SH-SY5Y (cell line): ENCODE measurements around the gene MDFIC.

Experiments used
- GATA2 ChIP-seq: IDR thresholded peaks from 2 replicates; pipeline ENCODE4 v1.6.1; 2011; ENCODE audit warnings: mild to moderate bottlenecking, low read depth, low read length
- GATA3 ChIP-seq: IDR thresholded peaks from 2 replicates; pipeline ENCODE4 v1.6.1; 2011; ENCODE audit warnings: low read depth, mild to moderate bottlenecking, low read length, moderate library complexity

Gene MDFIC

DNA sequence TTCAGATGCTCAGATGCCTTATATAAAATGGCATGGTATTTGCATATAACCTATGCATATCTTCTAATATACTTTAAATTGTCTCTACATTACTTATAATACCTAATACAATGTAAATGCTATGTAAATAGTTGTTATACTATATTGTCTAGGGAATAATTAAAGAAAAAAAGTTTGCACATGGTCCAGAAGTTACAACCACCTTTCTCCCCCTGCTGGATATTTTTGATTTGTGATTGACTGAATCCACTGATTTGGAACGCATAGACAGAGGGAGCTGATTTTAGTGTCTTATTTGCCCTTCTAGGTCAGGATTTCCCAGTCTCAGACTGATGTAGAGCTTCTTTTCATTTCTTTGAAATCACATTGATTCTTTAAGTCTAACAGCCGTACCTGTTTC is 31.8 kb downstream of the MDFIC start:
- TF ChIP-seq GATA3: no peak

DNA sequence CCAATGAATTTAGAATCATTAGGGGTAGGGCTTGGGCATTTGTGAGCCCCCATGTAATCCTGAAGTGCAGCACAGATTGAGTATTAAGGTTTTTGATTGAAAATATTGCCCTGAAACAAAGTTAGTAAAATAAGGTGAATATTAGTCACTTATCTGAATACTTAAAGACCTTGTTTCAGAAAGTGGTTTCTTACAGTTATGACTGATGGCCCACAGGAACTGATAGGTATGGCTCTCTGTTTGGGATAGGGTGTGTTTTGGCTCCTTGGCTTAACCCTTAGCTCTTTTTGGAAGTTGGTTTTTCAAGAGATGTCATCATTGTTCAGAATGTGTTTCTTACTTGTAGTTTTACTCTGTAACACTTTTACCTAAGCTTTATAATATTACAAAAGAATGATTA is 34.8 kb downstream of the MDFIC start:
- no peak for TF ChIP-seq GATA2
- TF ChIP-seq GATA3: no peak

DNA sequence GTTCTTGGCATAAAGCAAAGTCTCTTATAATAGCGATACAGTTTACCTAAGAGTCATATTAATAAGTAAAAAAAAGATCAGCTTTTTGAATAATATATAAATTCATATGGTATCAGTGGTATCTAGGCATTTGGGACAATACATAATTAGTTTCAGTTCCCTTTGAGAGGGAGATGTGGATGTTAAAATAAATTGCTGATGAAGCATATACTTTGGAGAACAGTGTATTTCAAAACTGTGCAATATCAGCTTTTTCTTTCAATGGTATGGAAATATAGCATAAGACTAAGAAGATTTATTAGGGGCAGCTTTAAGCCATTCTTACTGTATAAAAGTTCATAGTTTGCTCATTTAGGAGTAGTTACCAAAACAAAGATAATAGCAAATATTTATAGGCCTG is 35.5 kb downstream of the MDFIC start:
- TF ChIP-seq GATA2 (no peak), GATA3 (no peak)

DNA sequence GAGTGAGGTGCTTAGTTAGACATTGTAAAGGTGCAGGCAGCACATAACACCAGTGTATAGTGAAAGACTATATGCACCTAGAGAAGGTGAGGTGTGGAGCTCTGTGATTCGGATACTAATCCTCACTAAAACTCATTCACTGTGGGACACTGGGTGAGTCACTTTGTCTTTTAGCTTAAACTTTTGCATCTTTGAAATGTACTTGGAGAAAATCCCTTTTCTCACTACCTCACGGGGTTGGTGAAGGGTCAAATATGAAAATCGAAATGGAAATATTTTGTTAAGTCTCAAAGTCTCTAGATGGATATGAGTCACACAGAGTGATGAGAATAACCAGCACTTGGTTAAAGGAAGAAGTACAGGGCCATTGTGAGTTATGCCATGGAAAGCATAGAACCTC is 38.0 kb downstream of the MDFIC start:
- TF ChIP-seq GATA3 (no peak), GATA2 (no peak)

DNA sequence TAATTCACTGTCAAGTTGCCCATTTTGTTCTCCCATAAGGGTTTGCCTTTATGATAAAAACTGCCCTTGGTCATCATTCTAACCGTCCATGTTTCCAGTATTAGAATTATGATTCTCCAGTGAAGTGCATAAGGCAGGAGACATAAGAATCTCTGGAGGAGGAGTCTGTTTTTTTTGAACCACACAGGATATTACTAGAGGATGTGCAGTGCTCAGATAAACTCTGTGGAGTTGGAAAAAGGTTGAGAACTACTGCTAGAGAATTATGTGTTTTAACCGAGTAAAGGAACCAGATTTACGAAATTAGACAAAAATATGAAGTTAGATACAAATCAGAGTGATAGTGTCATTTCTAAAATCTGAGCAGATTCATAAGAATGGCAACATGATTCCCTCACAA is 40.5 kb downstream of the MDFIC start:
- TF ChIP-seq GATA2: no peak

DNA sequence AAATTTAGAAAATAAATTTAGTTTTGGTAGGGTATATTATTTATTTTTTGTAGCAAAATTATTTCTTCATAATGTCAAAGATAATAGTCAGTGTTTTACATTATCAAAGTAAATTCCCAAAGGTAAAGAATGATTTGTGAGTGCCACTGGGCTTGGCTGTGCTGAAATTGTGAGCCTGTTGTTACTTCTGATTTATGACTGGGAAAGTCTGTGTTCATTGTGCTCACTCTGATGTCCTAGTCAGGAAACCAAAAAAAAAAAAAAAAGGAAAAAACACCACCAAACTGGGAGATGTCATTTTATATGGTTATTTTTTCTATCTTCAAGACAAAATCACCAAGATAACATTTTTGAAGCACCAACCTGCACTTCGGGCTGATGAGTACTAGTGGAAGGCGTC is 44.3 kb downstream of the MDFIC start:
- TF ChIP-seq GATA2 (no peak), GATA3 (no peak)

DNA sequence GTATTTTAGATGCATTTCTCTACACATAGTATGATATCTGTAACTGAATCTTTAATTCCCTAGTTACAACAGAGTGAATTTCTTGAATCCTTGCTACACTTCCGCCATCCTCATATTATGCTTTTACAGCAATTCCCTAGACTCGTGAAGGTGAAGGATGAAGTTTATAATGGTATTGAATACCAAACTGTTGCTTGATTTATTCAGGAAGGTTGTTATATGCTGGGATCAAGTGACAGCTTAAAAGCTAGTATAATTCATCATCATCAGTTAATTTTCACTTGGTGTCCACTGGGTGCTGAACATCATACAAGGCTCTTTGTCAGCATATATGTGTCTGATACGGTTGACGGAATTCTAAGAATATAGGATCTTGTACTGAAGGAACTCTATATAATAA is 47.2 kb downstream of the MDFIC start:
- TF ChIP-seq GATA3: no peak
- no peak for TF ChIP-seq GATA2

DNA sequence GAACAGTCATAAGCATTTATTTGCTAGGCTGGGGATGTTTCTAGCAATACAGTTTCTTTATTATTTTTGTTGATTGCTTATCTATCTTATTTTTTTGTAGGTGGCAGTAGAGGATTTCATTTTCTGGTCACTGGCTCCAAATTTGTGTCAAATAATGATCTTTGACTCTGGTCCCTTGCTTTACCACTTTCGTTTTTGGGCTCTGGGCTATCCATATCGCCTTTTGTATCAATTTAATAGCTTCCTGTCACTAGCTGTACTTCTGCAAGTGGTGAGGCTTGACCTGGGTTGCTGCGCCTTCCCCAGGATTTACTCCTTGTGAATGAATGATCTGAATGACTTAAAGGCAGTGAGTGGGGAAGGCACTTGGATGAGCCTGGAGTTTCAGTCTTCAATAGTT is 48.4 kb downstream of the MDFIC start:
- no peak for TF ChIP-seq GATA2

DNA sequence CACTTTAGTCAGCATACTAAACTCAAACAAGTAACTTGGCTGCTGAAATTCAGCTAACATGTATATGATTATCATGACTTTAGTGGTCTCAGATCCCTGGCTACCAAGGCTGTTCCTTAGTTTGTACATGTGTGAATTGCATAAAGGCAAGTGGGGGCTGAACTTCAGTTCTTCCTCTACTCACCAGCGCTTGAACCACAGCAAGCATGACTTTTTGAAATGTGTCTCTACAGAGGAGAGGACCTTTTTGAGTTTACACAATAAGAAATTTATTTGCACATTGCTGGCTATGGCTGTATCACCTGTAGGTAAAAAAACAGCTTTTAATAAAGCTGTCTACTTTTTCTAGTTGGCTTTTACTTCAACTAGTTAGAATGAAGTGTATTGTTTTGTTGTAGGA is 48.8 kb downstream of the MDFIC start:
- TF ChIP-seq GATA2: no peak
- no peak for TF ChIP-seq GATA3

DNA sequence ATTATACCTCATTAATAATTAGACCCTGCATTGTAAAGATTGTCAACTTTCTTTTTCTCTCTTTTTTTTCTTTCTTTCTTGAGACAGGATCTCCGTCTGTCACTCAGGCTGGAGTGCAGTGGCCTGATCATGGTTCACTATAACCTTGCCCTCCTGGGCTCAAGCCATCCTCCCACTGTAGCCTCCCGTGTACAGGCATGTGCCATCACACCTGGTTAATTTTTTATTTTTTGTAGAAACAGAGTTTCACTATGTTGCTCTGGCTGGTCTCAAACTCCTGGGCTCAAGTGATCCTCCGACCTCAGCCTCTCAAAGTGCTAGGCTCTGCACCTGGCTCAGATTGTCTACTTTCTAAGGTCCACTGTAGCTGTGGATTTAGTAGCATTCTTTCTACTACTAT is 50.7 kb downstream of the MDFIC start:
- no peak for TF ChIP-seq GATA2

DNA sequence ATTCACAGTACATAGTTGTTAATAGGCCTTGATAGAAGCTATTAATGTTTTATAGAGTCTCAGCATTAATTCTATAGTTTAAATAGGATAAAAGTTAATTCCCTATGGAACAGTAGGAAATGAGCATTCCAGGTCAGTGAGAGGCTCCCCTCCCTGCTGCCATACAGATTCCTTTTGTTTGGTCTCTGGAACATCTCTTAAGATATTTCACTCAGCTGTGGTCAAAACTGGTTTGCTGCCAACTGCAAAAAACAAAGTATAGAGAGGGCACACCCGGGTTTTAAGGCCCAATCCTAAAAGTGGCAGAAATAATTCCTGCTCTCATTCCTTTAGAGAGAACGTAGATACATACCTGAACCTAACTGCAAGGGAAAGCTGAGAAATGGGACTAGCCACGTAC is 51.3 kb downstream of the MDFIC start:
- TF ChIP-seq GATA2 (no peak), GATA3 (no peak)

DNA sequence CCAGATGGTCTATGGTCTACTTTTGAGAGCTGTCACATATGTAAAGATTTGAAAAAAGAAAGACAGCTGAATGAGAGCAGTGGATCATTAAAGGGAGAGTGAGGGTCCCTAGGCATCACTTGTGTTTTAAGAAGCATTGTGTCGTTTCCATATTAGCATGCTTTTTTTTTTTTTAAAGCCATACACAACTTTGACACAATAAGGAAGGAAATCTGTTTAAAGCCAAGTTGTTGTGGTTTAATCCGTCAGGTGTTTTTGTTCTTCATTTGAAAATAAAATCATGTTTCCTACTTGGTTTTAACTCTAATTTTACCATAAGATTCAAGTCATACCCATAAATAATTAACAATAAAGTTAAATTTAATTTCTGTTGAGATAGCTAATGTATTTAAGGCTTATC is 53.5 kb downstream of the MDFIC start:
- TF ChIP-seq GATA3 (no peak), GATA2 (no peak)

DNA sequence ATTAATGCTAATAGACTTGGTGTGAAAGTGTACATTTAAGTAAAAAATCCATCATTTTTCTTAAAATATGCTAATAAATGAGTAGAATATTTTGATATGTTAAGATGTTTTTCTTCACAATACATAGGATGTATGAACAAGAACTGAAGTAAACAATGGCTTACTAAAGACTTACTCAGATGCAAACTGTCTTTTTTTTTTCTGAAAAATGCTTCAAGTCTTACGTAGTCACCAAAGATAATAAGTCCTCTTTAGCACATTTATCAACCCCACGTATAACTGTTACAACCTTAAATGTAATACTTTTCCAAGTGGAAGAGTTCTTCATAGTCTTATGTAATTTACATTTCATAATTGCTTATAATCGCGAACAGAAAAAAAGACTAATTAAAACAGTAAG is 54.8 kb downstream of the MDFIC start:
- TF ChIP-seq GATA2 (no peak), GATA3 (no peak)

DNA sequence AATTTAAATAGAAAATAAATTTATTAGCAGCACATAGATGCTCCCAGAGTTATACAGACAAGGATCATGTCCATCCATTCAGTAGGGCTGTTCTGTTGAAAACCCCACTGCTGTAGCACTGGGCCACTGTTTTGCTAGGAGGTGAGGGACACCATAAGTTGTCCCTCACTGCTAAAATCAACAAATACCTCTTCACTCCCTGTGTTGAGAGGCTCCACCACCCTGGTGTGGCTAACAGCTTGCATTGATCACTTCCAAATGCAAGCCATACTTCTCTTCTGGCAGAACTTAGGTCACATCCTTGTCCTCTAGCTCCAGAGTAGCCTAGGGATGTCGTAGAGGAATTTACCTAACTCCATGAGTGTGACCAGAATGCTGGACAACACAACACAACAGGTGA is 55.4 kb downstream of the MDFIC start:
- TF ChIP-seq GATA3 (no peak), GATA2 (no peak)

DNA sequence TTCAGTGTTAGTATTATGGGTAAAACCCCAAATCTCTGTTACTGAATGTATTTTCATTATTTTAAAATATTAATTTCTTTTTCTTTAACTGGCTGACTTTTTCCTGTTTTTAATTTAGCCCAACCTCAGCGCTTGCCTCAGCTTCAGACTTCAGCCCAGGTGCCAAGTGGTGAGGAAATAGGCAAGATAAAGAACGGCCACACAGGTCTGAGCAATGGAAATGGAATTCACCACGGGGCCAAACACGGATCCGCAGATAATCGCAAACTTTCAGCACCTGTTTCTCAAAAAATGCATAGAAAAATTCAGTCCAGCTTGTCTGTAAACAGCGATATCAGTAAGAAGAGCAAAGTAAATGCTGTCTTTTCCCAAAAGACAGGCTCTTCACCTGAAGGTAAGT is 57.5 kb downstream of the MDFIC start:
- TF ChIP-seq GATA3 (no peak), GATA2 (no peak)

DNA sequence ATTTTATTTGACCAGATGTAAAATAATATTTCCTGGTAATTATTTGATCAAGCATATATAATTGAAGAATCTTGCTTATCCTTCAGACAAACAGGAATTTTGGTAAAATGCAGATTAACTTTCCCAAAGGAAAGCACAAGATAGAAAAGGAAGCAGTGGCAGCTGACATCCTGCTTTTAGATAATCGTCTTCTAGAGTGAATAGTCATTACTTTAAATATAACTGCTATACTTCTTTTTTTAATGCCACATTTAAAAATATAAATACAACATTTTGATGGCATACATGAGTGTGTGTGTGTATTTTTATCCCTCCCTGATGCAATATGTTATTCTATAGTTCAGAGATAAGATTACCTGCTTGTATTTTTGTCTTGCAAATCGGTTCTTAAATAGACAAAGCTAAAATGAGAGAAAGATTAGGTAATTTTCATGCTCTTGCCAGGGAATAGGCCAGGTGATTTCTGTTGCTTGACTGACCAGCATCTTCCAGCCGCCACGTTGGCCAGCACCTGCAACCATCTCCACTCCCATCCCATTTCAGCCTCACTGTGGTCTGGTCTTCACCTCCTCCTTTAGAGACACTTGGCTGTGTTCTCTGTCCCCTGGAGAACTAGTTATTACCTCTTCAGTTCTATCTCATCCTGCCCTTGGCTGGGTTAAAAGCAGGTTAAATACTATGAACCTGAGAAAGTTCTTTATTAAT is 58.1 kb downstream of the MDFIC start:
- no peak for TF ChIP-seq GATA3
- TF ChIP-seq GATA2: no peak

DNA sequence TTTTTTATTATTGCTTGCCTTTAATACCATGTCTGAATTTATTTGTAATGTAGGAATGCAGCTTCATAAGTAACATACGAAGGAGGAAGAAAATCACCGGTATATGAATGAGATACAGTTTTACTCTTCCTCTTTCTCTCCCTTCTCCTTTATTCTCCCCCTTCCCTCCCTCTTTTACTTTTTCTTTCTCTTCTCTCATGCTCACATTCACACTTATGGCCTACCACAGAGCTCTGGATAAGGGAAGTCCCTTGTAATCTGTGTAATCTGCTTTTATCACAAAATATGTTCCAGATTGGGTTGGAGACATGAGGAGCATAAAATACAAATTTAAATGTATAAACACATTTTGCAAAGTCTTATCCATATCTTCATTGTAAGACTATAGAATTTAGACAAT is 59.4 kb downstream of the MDFIC start:
- no peak for TF ChIP-seq GATA3
- no peak for TF ChIP-seq GATA2
